Body of pancreas (tissue), 4 donors: Measurements from ENCODE around the gene SLC2A8. TPM values are rescaled to one million over a fixed set of nuclear protein-coding genes. Genes with fewer than 3 reads are reported as not detected.

Experiments
- ATAC-seq: fragments of 150-250 bp; one replicate; pipeline ENCODE4 v1.9.1; 2016
- DNase-seq, 4 donors: peaks; one replicate each; pipeline ENCODE4 v3.0.0-alpha.2; 2019
- H3K27ac ChIP-seq, 4 donors: fragments of 200-600 bp; sonication (generic); 1 replicate in 3 of 4; 2 replicates in 1 of 4; pipeline versions ENCODE4 v1.5.1 to v1.6.1; 2016 to 2019; ENCODE audit warnings: mild to moderate bottlenecking in 1 of 4, mixed read lengths in 1 of 4, moderate library complexity in 1 of 4
- H3K27me3 ChIP-seq, 2 donors: fragments of 200-600 bp; sonication (generic); one replicate each; pipeline ENCODE4 v1.6.0; 2016; ENCODE audit warnings: mild to moderate bottlenecking in 1 of 2
- H3K36me3 ChIP-seq, 2 donors: fragments of 200-600 bp; sonication (generic); replicated peaks in 1 of 2; 2 replicates each; pipeline ENCODE4 v1.5.1; 2016; ENCODE audit warnings: low read depth in 2 of 2; ENCODE audit not compliant: insufficient read depth in 1 of 2
- H3K4me1 ChIP-seq: fragments of 200-600 bp; sonication (generic); one replicate; pipeline ENCODE4 v1.6.0; 2016
- H3K4me3 ChIP-seq, 2 donors: fragments of 200-600 bp; sonication (generic); 1 replicate in 1 of 2; 2 replicates in 1 of 2; pipeline ENCODE4 v1.5.1; 2016 to 2019
- H3K9me3 ChIP-seq, 3 donors: fragments of 200-600 bp; sonication (generic); 1 replicate in 2 of 3; 2 replicates in 1 of 3; pipeline ENCODE4 v1.5.1; 2016
- POLR2A ChIP-seq, 3 donors: fragments of 450-650 bp; IDR thresholded peaks; one replicate each; pipeline ENCODE4 v1.6.1; 2016; ENCODE audit warnings: antibody characterized with exemption in 3 of 3, mild to moderate bottlenecking in 2 of 3
- WGBS, 2 donors: methylation state at CpG; one replicate each; pipeline ENCODE4 v1.1.5; 2017; 5-methylcytosine and 5-hydroxymethylcytosine counted together
- intact Hi-C: fragments of 100-400 bp; cut with DNase I; formaldehyde crosslinking; loops from one replicate; pipeline ENCODE4 v1.15.1; 2023
- total RNA-seq, 2 donors: library from RNA; depleted of rRNA; stranded (reverse); fragments of >200 nt; gene quantifications; one replicate each; pipeline ENCODE4 v1.1.0, GENCODE V29; 2016
- TF ChIP-seq, protein P1 (sequence below), 7 experiments: fragments of 450-650 bp in 4 of 7; fragments of 200-600 bp in 3 of 7; sonication (generic) in 3 of 7; IDR thresholded peaks; one replicate each; pipeline ENCODE4 v1.5.1; 2016 to 2019; ENCODE audit warnings: antibody characterized with exemption in 7 of 7

The SLC2A8 gene, protein sequence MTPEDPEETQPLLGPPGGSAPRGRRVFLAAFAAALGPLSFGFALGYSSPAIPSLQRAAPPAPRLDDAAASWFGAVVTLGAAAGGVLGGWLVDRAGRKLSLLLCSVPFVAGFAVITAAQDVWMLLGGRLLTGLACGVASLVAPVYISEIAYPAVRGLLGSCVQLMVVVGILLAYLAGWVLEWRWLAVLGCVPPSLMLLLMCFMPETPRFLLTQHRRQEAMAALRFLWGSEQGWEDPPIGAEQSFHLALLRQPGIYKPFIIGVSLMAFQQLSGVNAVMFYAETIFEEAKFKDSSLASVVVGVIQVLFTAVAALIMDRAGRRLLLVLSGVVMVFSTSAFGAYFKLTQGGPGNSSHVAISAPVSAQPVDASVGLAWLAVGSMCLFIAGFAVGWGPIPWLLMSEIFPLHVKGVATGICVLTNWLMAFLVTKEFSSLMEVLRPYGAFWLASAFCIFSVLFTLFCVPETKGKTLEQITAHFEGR
- 10 to 100 TPM; 10.9 to 18.2 TPM for total RNA-seq

DNA sequence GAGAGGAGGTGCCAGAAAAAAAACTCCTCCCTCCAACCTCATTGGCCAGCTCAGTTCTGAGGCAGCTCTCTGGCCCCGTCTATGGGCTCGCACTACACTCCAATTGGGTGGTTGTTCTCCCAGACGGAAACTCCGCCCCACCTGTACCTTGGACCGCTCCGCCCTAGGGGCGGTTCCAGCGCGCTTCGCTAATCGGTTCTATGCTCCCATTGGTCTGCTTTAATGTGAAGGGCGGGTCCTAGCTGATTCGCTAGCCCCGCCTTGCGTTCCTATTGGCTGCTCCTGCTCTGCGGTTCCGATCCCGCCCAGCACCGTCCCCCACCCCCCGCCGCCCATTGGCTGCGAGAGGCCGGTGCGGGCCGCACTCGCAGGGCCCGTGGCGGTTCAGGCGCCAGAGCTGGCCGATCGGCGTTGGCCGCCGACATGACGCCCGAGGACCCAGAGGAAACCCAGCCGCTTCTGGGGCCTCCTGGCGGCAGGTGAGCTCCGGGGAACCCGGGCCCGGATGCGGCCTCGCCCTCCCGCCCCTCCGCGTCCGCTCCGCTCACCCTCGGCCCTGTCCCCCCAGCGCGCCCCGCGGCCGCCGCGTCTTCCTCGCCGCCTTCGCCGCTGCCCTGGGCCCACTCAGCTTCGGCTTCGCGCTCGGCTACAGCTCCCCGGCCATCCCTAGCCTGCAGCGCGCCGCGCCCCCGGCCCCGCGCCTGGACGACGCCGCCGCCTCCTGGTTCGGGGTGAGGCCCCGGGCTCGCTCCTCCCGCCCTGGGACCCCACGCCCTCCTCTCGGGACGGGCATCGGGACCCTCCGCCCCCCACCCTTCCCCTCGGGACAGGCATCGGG is at the start of gene SLC2A8:
SLC2A8 (plus strand) TSS at position 362 of the 838 bp plus-strand sequence; CDS start at position 424, 62 bp downstream.
- H3K4me1 ChIP-seq, result peaks cover 19% of the 10 kb centered on the region
- peak; percentile 95 for ATAC-seq
- 0% methylated on average over 27 to 44 of the region's 87 CpGs for WGBS, 2 donors

DNA sequence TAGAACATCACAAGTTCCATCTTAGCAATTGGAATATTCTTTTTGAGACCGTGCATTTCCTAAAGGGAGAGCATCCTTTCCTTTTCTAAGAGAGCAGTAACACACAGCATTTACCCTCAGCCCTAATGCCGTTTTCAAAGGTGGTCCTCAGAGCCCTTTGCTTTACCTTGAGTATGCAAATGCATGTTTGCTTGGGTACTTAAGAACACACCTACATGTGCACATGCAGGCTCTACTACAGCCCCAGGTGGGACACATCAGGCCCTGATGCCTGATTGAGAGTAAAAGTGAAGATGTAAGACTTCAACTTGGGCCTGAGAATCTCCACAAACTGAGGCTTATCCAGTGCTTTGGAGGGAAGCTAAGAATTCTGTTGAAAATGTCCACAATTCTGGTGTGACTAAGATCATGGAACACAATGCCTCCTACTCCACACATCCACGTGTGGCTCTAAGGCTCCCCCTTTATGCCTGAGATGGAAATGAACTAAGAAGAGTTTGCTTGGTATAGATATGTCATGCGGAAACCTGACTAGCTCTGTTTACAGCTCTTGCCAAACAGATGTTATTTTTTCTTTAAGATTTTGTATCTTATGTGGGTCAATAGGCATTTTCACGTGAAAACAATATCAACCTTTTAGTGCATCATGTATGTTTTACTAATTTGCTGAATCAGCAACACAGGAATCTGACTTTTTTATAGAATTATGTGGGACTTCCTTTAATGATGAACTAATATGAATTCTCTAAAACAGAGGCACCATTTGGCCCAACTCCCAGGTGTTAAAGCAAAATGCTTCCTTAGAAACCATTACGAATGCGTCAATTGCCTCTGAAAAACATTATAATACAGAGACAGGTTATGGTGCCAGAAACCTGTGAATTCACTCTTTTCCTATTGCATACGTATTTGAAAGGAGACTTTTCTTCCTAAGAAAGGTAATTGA is 48.9 kb upstream of the SLC2A8 start:
- Histone ChIP-seq H3K4me3 (no peak overlapping the region), H3K27ac (no peak overlapping the region), H3K4me1 (no peaks in the 10 kb centered on the region), H3K36me3 (no peaks in the 10 kb centered on the region), H3K9me3 (no peaks in the 10 kb centered on the region), H3K27me3 (no peaks in the 10 kb centered on the region)
- TF ChIP-seq, protein P1, sequence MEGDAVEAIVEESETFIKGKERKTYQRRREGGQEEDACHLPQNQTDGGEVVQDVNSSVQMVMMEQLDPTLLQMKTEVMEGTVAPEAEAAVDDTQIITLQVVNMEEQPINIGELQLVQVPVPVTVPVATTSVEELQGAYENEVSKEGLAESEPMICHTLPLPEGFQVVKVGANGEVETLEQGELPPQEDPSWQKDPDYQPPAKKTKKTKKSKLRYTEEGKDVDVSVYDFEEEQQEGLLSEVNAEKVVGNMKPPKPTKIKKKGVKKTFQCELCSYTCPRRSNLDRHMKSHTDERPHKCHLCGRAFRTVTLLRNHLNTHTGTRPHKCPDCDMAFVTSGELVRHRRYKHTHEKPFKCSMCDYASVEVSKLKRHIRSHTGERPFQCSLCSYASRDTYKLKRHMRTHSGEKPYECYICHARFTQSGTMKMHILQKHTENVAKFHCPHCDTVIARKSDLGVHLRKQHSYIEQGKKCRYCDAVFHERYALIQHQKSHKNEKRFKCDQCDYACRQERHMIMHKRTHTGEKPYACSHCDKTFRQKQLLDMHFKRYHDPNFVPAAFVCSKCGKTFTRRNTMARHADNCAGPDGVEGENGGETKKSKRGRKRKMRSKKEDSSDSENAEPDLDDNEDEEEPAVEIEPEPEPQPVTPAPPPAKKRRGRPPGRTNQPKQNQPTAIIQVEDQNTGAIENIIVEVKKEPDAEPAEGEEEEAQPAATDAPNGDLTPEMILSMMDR (IDR thresholded peaks at IDR 0.05), result peak; percentile 16 to 71 (median 46)
- no peak for TF ChIP-seq POLR2A (IDR thresholded peaks at IDR 0.05)
- DNase-seq (peak in 3 of 4 donors; percentile 28 to 38 (median 30)), ATAC-seq (peak; percentile 69)
- intact Hi-C loops, result no loop called here
- 57 to 71% methylated on average over 8 of the region's 8 CpGs for WGBS, 2 donors

More for the DNA sequence above, at the start of gene SLC2A8:
- H3K9me3 ChIP-seq, result no peaks in the 10 kb centered on the region
- no peaks in the 10 kb centered on the region for H3K27me3 ChIP-seq
- H3K36me3 ChIP-seq, result no peaks in the 10 kb centered on the region
- H3K27ac ChIP-seq, result peak within 1 kb of the TSS; percentile 87 to 91 (median 90)
- DNase-seq, result peak; percentile 99 to 100 (median 99)
- TF ChIP-seq, protein P1 (IDR thresholded peaks at IDR 0.05), result peak in 5 of 7 experiments; percentile 21 to 53 (median 43)
- TF ChIP-seq POLR2A (IDR thresholded peaks at IDR 0.05), result peak; percentile 80 to 87 (median 82)
- peak within 1 kb of the TSS; percentile 69 to 83 for H3K4me3 ChIP-seq
- intact Hi-C loops, result no loop called here

DNA sequence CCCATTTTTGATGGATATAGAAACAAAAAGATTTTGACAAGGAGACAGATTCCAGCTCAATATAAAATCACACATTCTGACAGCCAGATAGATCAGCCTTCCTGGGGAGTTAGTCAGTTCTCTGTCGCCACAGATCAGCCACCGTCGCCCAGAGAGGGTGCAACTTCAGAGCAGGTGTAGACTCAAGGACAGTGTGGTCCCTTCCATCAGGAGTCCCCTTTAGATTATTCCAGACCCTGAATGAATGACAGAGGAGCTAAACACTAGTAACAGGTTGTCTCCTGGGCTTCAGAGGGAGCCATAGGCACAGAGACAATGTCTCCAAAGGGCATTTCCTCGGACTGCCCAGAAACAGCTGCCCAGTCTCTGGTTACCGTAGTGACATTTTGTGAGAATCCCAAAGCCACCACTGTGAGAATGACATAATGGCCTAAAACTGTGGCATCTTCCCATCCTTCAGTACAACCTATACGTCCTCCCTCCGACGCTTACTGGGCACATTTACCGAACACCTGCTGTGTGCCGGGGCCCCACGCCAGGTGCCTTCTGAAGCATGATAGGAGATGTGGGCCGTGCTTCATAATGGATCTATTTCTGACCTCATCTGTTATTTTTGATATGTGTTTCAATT is 47.4 kb upstream of the SLC2A8 start:
- H3K36me3 ChIP-seq, result no peaks in the 10 kb centered on the region
- no peak for TF ChIP-seq POLR2A (IDR thresholded peaks at IDR 0.05)
- TF ChIP-seq, protein P1 (IDR thresholded peaks at IDR 0.05), result no peak
- ATAC-seq (no peak), DNase-seq (no peak)
- WGBS, 2 donors, result 87 to 91% methylated on average over 12 of the region's 12 CpGs
- H3K4me3 ChIP-seq, result no peak overlapping the region
- H3K9me3 ChIP-seq, result no peaks in the 10 kb centered on the region
- intact Hi-C loops, result loop anchor here (5.0 kb wide), 1 partner anchor 142 kb away; no protein-coding TSS in a partner anchor
- H3K27ac ChIP-seq, result no peak overlapping the region
- no peaks in the 10 kb centered on the region for H3K4me1 ChIP-seq
- H3K27me3 ChIP-seq, result no peaks in the 10 kb centered on the region
